A549 (cell line): ENCODE results near the gene ST6GALNAC4. TPM values are rescaled to one million over a fixed set of nuclear protein-coding genes. Genes with fewer than 3 reads are reported as not detected.

Experiments used
- ATAC-seq, 2 experiments: fragments of 200-7000 bp in 1 of 2; fragments of >200 bp in 1 of 2; cut with Nextera tagmentation in 1 of 2; cut with Tn5 transposase in 1 of 2; 3 replicates each; pipeline versions ENCODE4 v1.8.0 to v1.9.1; 2018 to 2020; ENCODE audit warnings: mild to moderate bottlenecking in 1 of 2, moderate library complexity in 1 of 2
- CTCF ChIA-PET: fragments of 300-600 bp; sonication (Branson Sonifier 250); formaldehyde crosslinking; extraction: SDS; loops from one replicate; lab custom pipeline; 2021; ENCODE audit warnings: antibody characterized with exemption, inconsistent platforms; lab: Yijun Ruan, JAX
- POLR2A ChIA-PET: fragments of 350-600 bp; formaldehyde crosslinking; extraction: SDS; loops from one replicate; lab custom pipeline; 2021; ENCODE audit warnings: antibody characterized with exemption, inconsistent platforms; lab: Yijun Ruan, JAX
- DNase-seq, 2 experiments: peaks; one replicate each; pipeline versions ENCODE4 v3.0.0 to v3.0.0-alpha.2; 2011 to 2016; ENCODE audit warnings: low read depth in 1 of 2, low spot score in 1 of 2
- FAIRE-seq: peaks from 2 replicates; lab custom pipeline; 2011; peaks lifted over from hg19 to GRCh38; lab: Jason Lieb, UNC
- H3K27ac ChIP-seq, 2 experiments: fragments of >200 bp; sonication (Bioruptor Twin); formaldehyde crosslinking; 3 replicates each; pipeline ENCODE4 v1.5.1; 2016 to 2017
- H3K4me1 ChIP-seq: fragments of >200 bp; sonication (Bioruptor Twin); formaldehyde crosslinking; 3 replicates; pipeline ENCODE4 v1.6.1; 2016
- H3K4me2 ChIP-seq: fragments of >200 bp; sonication (Bioruptor Twin); formaldehyde crosslinking; 3 replicates; pipeline ENCODE4 v1.6.1; 2016
- H3K4me3 ChIP-seq: fragments of >200 bp; sonication (Bioruptor Twin); formaldehyde crosslinking; 3 replicates; pipeline ENCODE4 v1.5.1; 2016
- H3K9me3 ChIP-seq: fragments of >200 bp; sonication (Bioruptor Twin); formaldehyde crosslinking; 3 replicates; pipeline ENCODE4 v1.6.1; 2016
- ESRRA ChIP-seq: fragments of 150-350 bp; IDR thresholded peaks from 2 replicates; pipeline ENCODE4 v1.6.1; 2014; ENCODE audit warnings: mild to moderate bottlenecking, low read length, borderline replicate concordance
- FOXS1 ChIP-seq: fragments of 250-450 bp; sonication (Bioruptor Pico); IDR thresholded peaks from 2 replicates; pipeline ENCODE4 v1.5.0; 2020; ENCODE audit warnings: mild to moderate bottlenecking, moderate library complexity
- HEYL ChIP-seq: fragments of 250-450 bp; sonication (Bioruptor Pico); IDR thresholded peaks from 2 replicates; pipeline ENCODE4 v1.8.0; 2021; ENCODE audit warnings: mild to moderate bottlenecking, moderate library complexity
- HOXB13 ChIP-seq: fragments of 250-450 bp; sonication (Bioruptor Pico); IDR thresholded peaks from 2 replicates; pipeline ENCODE4 v1.5.0; 2020; ENCODE audit warnings: low read depth, mild to moderate bottlenecking, moderate library complexity
- HOXB5 ChIP-seq: fragments of 250-450 bp; sonication (Bioruptor Pico); IDR thresholded peaks from 2 replicates; pipeline ENCODE4 v1.5.0; 2020; ENCODE audit warnings: mild to moderate bottlenecking, moderate library complexity
- JUNB ChIP-seq: fragments of >200 bp; sonication (Bioruptor Twin); formaldehyde crosslinking; IDR thresholded peaks from 2 replicates; pipeline ENCODE4 v1.6.1; 2016
- KDM1A ChIP-seq: fragments of 200-600 bp; sonication (generic); IDR thresholded peaks from 2 replicates; pipeline ENCODE4 v1.6.1; 2016; ENCODE audit warnings: low read depth, mild to moderate bottlenecking
- KDM5A ChIP-seq: fragments of 200-600 bp; sonication (generic); IDR thresholded peaks from 2 replicates; pipeline ENCODE4 v1.6.1; 2016; ENCODE audit warnings: antibody characterized with exemption, mild to moderate bottlenecking
- MAZ ChIP-seq: fragments of 150-350 bp; IDR thresholded peaks from 2 replicates; pipeline ENCODE4 v1.6.1; 2014; ENCODE audit warnings: antibody characterized with exemption, low read depth, low read length, borderline replicate concordance
- NPAS2 ChIP-seq: fragments of 250-450 bp; sonication (Bioruptor Pico); IDR thresholded peaks from 2 replicates; pipeline ENCODE4 v1.8.0; 2022; ENCODE audit warnings: mild to moderate bottlenecking, moderate library complexity, borderline replicate concordance
- NR3C1 ChIP-seq: fragments of >200 bp; sonication (Bioruptor Twin); formaldehyde crosslinking; IDR thresholded peaks from 3 replicates; pipeline ENCODE4 v1.6.1; 2017
- RCOR1 ChIP-seq: fragments of 150-350 bp; IDR thresholded peaks from 2 replicates; pipeline ENCODE4 v1.6.1; 2014; ENCODE audit warnings: antibody characterized with exemption, low read length, low read depth
- SREBF2 ChIP-seq: fragments of 450-650 bp; IDR thresholded peaks from 2 replicates; pipeline ENCODE4 v1.6.1; 2014; ENCODE audit warnings: mild to moderate bottlenecking, moderate library complexity
- ZC3H11A ChIP-seq: fragments of 450-650 bp; IDR thresholded peaks from 2 replicates; pipeline ENCODE4 v1.6.1; 2014; ENCODE audit warnings: antibody characterized with exemption, mild to moderate bottlenecking
- ZNF302 ChIP-seq: fragments of 250-450 bp; sonication (Bioruptor Pico); IDR thresholded peaks from 2 replicates; pipeline ENCODE4 v1.9.0; 2021; ENCODE audit warnings: inconsistent platforms, mild to moderate bottlenecking, moderate library complexity
- ZSCAN20 ChIP-seq: fragments of 250-450 bp; sonication (Bioruptor Pico); IDR thresholded peaks from 2 replicates; pipeline ENCODE4 v1.8.0; 2022; ENCODE audit warnings: mild to moderate bottlenecking, moderate library complexity
- WGBS: methylation state at CpG from one replicate; pipeline ENCODE4 v1.1.6; 2017; ENCODE audit errors: missing lambda C conversion rate; 5-methylcytosine and 5-hydroxymethylcytosine counted together
- polyA plus RNA-seq, 4 experiments: library from polyadenylated mRNA; depleted of rRNA in 3 of 4; stranded (reverse); fragments of >200 nt; fragmentation: RNase III in 1 of 4; extraction: RNeasy Plus Mini Kit Qiagen cat#74134 plus additional on column Dnase treatment in 1 of 4; gene quantifications; 2 replicates in 3 of 4; 3 replicates in 1 of 4; pipeline ENCODE4 v1.2.3, GENCODE V29; 2011 to 2017
- TF ChIP-seq, protein P1 (sequence below): IDR thresholded peaks from 2 replicates; pipeline ENCODE4 v1.6.1; 2012
- TF ChIP-seq, protein P2 (sequence below): fragments of 250-450 bp; sonication (Bioruptor Pico); IDR thresholded peaks from 2 replicates; pipeline ENCODE4 v1.5.0; 2020; ENCODE audit warnings: low read depth, mild to moderate bottlenecking, moderate library complexity
- TF ChIP-seq, protein P3 (sequence below): IDR thresholded peaks from 2 replicates; pipeline ENCODE4 v1.6.1; 2012
- TF ChIP-seq, protein P4 (sequence below): fragments of >200 bp; sonication (Bioruptor Twin); formaldehyde crosslinking; IDR thresholded peaks from 2 replicates; pipeline ENCODE4 v1.6.1; 2016
- TF ChIP-seq, protein P5 (sequence below): IDR thresholded peaks from 2 replicates; pipeline ENCODE4 v1.6.1; 2012; ENCODE audit warnings: low read depth, borderline replicate concordance
- TF ChIP-seq, protein P6 (sequence below): fragments of 450-650 bp; IDR thresholded peaks from 2 replicates; pipeline ENCODE4 v1.6.1; 2014; ENCODE audit warnings: antibody characterized with exemption

ST6GALNAC4 gene
- polyA plus RNA-seq, 2 of the 4 experiments (the other 2 are of a cell fraction): 11.0 to 24.8 TPM

DNA sequence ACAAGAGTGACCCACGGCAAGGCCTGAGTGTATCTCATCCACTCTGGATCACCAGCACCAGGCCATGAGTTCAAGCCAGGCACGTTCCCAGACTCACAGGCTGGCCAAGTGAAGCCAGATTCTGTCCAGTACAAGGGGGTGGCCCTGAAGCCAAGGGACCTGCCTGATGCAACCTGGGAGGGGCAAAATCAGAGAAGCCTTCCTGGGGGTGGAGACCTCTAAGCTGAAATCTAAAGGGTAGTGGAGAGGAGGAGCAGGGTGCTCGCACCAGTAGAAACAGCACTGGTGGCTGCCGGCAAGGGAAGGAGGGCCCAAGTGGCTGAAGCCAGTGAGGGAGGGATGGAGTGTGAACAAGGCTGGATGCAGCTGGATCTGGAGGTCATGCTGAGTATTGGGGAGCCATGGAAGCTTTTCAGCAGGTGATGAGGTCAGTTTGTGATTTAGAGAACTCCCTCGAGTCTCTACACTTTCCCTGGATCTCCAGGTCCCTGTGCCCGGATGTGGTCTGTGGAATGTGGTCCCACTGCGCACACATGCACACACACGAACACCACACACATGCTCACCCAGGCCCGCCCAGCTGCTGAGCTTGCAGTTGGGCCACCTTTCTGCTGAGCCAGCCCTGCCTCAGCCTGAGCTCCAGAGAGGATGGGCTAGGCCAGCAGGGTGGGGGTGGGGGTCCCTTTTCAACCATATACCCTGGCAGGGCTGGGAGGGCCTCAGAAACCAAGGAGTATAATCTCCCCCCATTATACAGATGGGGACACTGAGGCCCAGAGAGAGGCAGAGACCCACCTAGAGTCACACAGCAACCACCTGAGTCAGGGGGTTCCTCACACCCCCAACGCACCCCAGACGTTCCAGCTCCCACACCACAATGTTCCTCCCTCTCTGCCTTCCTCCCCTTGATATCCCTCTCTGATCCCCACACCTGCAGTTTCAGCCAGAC is 12.1 kb upstream of the ST6GALNAC4 start:
- ATAC-seq: no peak
- CTCF ChIA-PET: interaction anchor here (0.6 to 35.7 kb wide), 7 partner anchors 8 to 194 kb away, joined by 3 to 827 read pairs (median 13); partner anchors contain the start of gene TOR2A
- POLR2A ChIA-PET: interaction anchor here (0.6 kb wide), 1 partner anchor 12 kb away, joined by 5 read pairs; the partner anchor contains the start of gene ST6GALNAC4
- no peak for FAIRE-seq
- peak in 1 of 2 experiments; percentile 52 for DNase-seq
- WGBS: 78% methylated on average over 11 of the region's 11 CpGs
- TF ChIP-seq HOXB13 (CRISPR knock-in tag): no peak
- TF ChIP-seq, protein P1, sequence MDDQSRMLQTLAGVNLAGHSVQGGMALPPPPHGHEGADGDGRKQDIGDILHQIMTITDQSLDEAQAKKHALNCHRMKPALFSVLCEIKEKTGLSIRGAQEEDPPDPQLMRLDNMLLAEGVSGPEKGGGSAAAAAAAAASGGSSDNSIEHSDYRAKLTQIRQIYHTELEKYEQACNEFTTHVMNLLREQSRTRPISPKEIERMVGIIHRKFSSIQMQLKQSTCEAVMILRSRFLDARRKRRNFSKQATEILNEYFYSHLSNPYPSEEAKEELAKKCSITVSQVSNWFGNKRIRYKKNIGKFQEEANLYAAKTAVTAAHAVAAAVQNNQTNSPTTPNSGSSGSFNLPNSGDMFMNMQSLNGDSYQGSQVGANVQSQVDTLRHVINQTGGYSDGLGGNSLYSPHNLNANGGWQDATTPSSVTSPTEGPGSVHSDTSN: peak; percentile 55; the same call in 1 of the 2 replicates
- TF ChIP-seq, all 56 proteins: peak for 1
- Histone ChIP-seq H3K4me1 (peaks cover 47% of the 10 kb centered on the region), H3K9me3 (no peaks in the 10 kb centered on the region), H3K4me3 (no peak overlapping the region), H3K4me2 (peak overlapping the region; percentile 33; the same call in 2 of the 3 replicates), H3K27ac (peak overlapping the region; percentile 18 to 83; a peak in 5 of 6 replicates)

DNA sequence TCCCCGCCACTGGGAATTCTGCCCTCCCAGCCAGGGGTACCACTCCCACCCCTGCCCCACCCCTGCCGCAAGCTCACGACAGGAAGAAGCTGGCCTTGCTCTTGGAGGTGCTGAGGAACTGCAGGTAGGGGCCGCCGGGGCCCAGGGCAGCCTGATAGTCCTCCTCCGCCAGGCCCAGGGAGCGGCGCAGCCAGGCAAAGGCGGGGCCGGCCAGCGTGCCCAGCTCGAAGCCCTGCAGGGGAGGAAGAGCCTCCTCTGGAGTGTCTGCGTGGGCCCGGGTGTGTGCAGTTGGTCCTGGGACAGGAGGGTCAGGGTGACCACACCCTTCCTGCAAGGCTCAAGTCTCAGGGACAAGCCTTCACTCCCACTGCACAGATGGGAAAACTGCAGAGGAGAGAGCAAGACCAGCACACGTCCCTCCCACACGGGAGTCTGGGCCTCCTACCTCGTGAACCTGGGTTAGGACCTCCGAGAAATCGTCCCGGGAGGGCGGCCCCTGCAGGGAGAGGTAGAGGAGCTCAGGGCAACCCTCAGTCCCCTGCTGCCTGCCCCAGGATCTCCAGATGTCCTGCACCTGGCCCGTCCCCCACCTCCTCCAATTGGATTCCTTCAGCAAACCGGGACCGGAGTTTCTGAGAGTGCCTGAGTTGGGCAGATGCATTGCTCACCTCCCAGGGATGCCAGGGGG is 11.3 kb upstream of the ST6GALNAC4 start:
- WGBS: 63% methylated on average over 15 of the region's 24 CpGs
- no peak overlapping the region for H3K4me3 ChIP-seq
- no peak for TF ChIP-seq HEYL (CRISPR knock-in tag)
- TF ChIP-seq, protein P2, sequence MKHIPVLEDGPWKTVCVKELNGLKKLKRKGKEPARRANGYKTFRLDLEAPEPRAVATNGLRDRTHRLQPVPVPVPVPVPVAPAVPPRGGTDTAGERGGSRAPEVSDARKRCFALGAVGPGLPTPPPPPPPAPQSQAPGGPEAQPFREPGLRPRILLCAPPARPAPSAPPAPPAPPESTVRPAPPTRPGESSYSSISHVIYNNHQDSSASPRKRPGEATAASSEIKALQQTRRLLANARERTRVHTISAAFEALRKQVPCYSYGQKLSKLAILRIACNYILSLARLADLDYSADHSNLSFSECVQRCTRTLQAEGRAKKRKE: no peak
- TF ChIP-seq ZSCAN20 (CRISPR knock-in tag): no peak
- TF ChIP-seq HOXB5: no peak
- TF ChIP-seq, protein P3, sequence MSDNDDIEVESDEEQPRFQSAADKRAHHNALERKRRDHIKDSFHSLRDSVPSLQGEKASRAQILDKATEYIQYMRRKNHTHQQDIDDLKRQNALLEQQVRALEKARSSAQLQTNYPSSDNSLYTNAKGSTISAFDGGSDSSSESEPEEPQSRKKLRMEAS: no peak
- TF ChIP-seq, protein P4, sequence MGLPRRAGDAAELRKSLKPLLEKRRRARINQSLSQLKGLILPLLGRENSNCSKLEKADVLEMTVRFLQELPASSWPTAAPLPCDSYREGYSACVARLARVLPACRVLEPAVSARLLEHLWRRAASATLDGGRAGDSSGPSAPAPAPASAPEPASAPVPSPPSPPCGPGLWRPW: no peak
- TF ChIP-seq, protein P5, sequence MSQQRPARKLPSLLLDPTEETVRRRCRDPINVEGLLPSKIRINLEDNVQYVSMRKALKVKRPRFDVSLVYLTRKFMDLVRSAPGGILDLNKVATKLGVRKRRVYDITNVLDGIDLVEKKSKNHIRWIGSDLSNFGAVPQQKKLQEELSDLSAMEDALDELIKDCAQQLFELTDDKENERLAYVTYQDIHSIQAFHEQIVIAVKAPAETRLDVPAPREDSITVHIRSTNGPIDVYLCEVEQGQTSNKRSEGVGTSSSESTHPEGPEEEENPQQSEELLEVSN: no peak
- no peak for TF ChIP-seq NPAS2 (CRISPR knock-in tag)
- TF ChIP-seq ZC3H11A: no peak
- no peak for TF ChIP-seq ZNF302 (CRISPR knock-in tag)
- TF ChIP-seq RCOR1: no peak
- TF ChIP-seq, protein P6, sequence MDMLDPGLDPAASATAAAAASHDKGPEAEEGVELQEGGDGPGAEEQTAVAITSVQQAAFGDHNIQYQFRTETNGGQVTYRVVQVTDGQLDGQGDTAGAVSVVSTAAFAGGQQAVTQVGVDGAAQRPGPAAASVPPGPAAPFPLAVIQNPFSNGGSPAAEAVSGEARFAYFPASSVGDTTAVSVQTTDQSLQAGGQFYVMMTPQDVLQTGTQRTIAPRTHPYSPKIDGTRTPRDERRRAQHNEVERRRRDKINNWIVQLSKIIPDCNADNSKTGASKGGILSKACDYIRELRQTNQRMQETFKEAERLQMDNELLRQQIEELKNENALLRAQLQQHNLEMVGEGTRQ: no peak
- no peak for TF ChIP-seq MAZ
- TF ChIP-seq KDM5A: no peak
- no peak for TF ChIP-seq SREBF2
- TF ChIP-seq JUNB: no peak
- TF ChIP-seq FOXS1 (CRISPR knock-in tag): no peak
- no peak for TF ChIP-seq NR3C1
- no peak for TF ChIP-seq ESRRA
- no peak for TF ChIP-seq KDM1A
- ATAC-seq (no peak), FAIRE-seq (no peak), DNase-seq (no peak)
- H3K27ac ChIP-seq: peak overlapping the region; percentile 18 to 83; a peak in 5 of 6 replicates
- H3K9me3 ChIP-seq: no peaks in the 10 kb centered on the region
- ChIA-PET POLR2A (interaction anchor here (1.0 kb wide), 1 partner anchor 11 kb away, joined by 5 read pairs; the partner anchor contains the start of gene ST6GALNAC4), CTCF (interaction anchor here (0.6 to 3.4 kb wide), 4 partner anchors 15 to 190 kb away, joined by 3 to 26 read pairs (median 8); no protein-coding TSS in a partner anchor)
- H3K4me1 ChIP-seq: peaks cover 53% of the 10 kb centered on the region
- H3K4me2 ChIP-seq: peak overlapping the region; percentile 33; the same call in 2 of the 3 replicates
